ENCODE measurements around the gene ABLIM2.
A peak's percentile ranks its signal among the peaks of the same experiment; 100 is the strongest.

The ABLIM2 gene

GRCh38 chr4:7970361-7970946 lies 188.2 kb downstream of the ABLIM2 start:
- WGBS (ENCODE audit: extremely low coverage, insufficient coverage, low lambda C conversion rate) = no CpG with 5 or more reads among the region's 13 CpGs
- DNase-seq = no peak
- Histone ChIP-seq H3K23ac (ENCODE audit: low read length) (no peak overlapping the region), H3K56ac (ENCODE audit: low read length) (peak overlapping the region; percentile 78), H3K27ac (ENCODE audit: low read depth, low read length) (peak overlapping the region; percentile 13), H3K4me2 (ENCODE audit: low read length) (no peak overlapping the region), H3K9ac (ENCODE audit: low read length) (no peak overlapping the region), H3K79me2 (ENCODE audit: control insufficient read depth, insufficient read depth, low read length) (no peaks in the 10 kb centered on the region), H3K79me1 (ENCODE audit: low read length) (no peaks in the 10 kb centered on the region), H3K4me3 (ENCODE audit: low read length) (no peak overlapping the region), H2AK5ac (ENCODE audit: low read length) (peak overlapping the region; percentile 62), H2BK120ac (ENCODE audit: low read depth, low read length) (no peak overlapping the region), H3K36me3 (ENCODE audit: control insufficient read depth, insufficient read depth, low read length) (no peaks in the 10 kb centered on the region), H2BK5ac (ENCODE audit: low read length) (peak overlapping the region; percentile 89), H3K4me1 (ENCODE audit: control insufficient read depth, low read depth, low read length) (peaks cover 13% of the 10 kb centered on the region), H4K5ac (ENCODE audit: low read length) (no peak overlapping the region), H2BK15ac (replicated peaks; ENCODE audit: low read depth) (no peak overlapping the region), H3K4ac (ENCODE audit: low read depth, low read length) (peak overlapping the region; percentile 46), H4K8ac (ENCODE audit: low read depth, low read length) (no peak overlapping the region), H3K18ac (ENCODE audit: low read length) (peak overlapping the region; percentile 5), H3K27me3 (ENCODE audit: insufficient read depth, low read length, poor library complexity) (no peaks in the 10 kb centered on the region)

- Histone ChIP-seq H3K4ac (ENCODE audit: low read depth, low read length) (no peak overlapping the region), H3K9ac (ENCODE audit: low read length) (no peak overlapping the region), H3K4me2 (ENCODE audit: low read length) (no peak overlapping the region), H3K23ac (ENCODE audit: low read length) (no peak overlapping the region), H3K36me3 (ENCODE audit: control insufficient read depth, insufficient read depth, low read length) (no peaks in the 10 kb centered on the region), H4K8ac (ENCODE audit: low read depth, low read length) (no peak overlapping the region), H3K27me3 (ENCODE audit: insufficient read depth, low read length, poor library complexity) (no peaks in the 10 kb centered on the region), H3K18ac (ENCODE audit: low read length) (no peak overlapping the region), H3K4me1 (ENCODE audit: control insufficient read depth, low read depth, low read length) (peaks cover 13% of the 10 kb centered on the region), H2BK15ac (replicated peaks; ENCODE audit: low read depth) (no peak overlapping the region), H3K56ac (ENCODE audit: low read length) (peak overlapping the region; percentile 61), H2BK5ac (ENCODE audit: low read length) (no peak overlapping the region), H4K5ac (ENCODE audit: low read length) (no peak overlapping the region), H3K79me1 (ENCODE audit: low read length) (no peaks in the 10 kb centered on the region), H2BK120ac (ENCODE audit: low read depth, low read length) (no peak overlapping the region), H3K27ac (ENCODE audit: low read depth, low read length) (no peak overlapping the region), H3K79me2 (ENCODE audit: control insufficient read depth, insufficient read depth, low read length) (no peaks in the 10 kb centered on the region), H3K4me3 (ENCODE audit: low read length) (no peak overlapping the region), H2AK5ac (ENCODE audit: low read length) (no peak overlapping the region)
- WGBS (ENCODE audit: extremely low coverage, insufficient coverage, low lambda C conversion rate) = no CpG with 5 or more reads among the region's 16 CpGs
- no peak for DNase-seq
Observed at GRCh38 chr4:7968262-7968896, 190.2 kb downstream of the ABLIM2 start.

- no peak for DNase-seq
- no peak overlapping the region for H3K18ac ChIP-seq (ENCODE audit: low read length)
- no peak overlapping the region for H3K23ac ChIP-seq (ENCODE audit: low read length)
- peak overlapping the region; percentile 13 for H2AK5ac ChIP-seq (ENCODE audit: low read length)
- H3K27ac ChIP-seq (ENCODE audit: low read depth, low read length) = no peak overlapping the region
- no peak overlapping the region for H3K9ac ChIP-seq (ENCODE audit: low read length)
- H3K4me2 ChIP-seq (ENCODE audit: low read length) = no peak overlapping the region
- H3K79me2 ChIP-seq (ENCODE audit: control insufficient read depth, insufficient read depth, low read length) = no peaks in the 10 kb centered on the region
- no CpG with 5 or more reads among the region's 21 CpGs for WGBS (ENCODE audit: extremely low coverage, insufficient coverage, low lambda C conversion rate)
- H3K27me3 ChIP-seq (ENCODE audit: insufficient read depth, low read length, poor library complexity) = no peaks in the 10 kb centered on the region
- H3K56ac ChIP-seq (ENCODE audit: low read length) = peak overlapping the region; percentile 61
- H3K36me3 ChIP-seq (ENCODE audit: control insufficient read depth, insufficient read depth, low read length) = no peaks in the 10 kb centered on the region
- peaks cover 13% of the 10 kb centered on the region for H3K4me1 ChIP-seq (ENCODE audit: control insufficient read depth, low read depth, low read length)
- no peaks in the 10 kb centered on the region for H3K79me1 ChIP-seq (ENCODE audit: low read length)
- no peak overlapping the region for H4K8ac ChIP-seq (ENCODE audit: low read depth, low read length)
- H2BK5ac ChIP-seq (ENCODE audit: low read length) = no peak overlapping the region
- no peak overlapping the region for H2BK120ac ChIP-seq (ENCODE audit: low read depth, low read length)
- no peak overlapping the region for H3K4ac ChIP-seq (ENCODE audit: low read depth, low read length)
- no peak overlapping the region for H3K4me3 ChIP-seq (ENCODE audit: low read length)
- no peak overlapping the region for H2BK15ac ChIP-seq (replicated peaks; ENCODE audit: low read depth)
- H4K5ac ChIP-seq (ENCODE audit: low read length) = no peak overlapping the region
Observed at GRCh38 chr4:7967501-7968261, 190.9 kb downstream of the ABLIM2 start.

- Histone ChIP-seq H3K23ac (ENCODE audit: low read length) (no peak overlapping the region), H3K27me3 (ENCODE audit: insufficient read depth, low read length, poor library complexity) (no peaks in the 10 kb centered on the region), H3K79me2 (ENCODE audit: control insufficient read depth, insufficient read depth, low read length) (no peaks in the 10 kb centered on the region), H3K18ac (ENCODE audit: low read length) (no peak overlapping the region), H2BK15ac (replicated peaks; ENCODE audit: low read depth) (no peak overlapping the region), H3K4me1 (ENCODE audit: control insufficient read depth, low read depth, low read length) (peaks cover 13% of the 10 kb centered on the region), H4K5ac (ENCODE audit: low read length) (no peak overlapping the region), H3K4me2 (ENCODE audit: low read length) (no peak overlapping the region), H2AK5ac (ENCODE audit: low read length) (no peak overlapping the region), H4K8ac (ENCODE audit: low read depth, low read length) (no peak overlapping the region), H3K9ac (ENCODE audit: low read length) (no peak overlapping the region), H3K4me3 (ENCODE audit: low read length) (no peak overlapping the region), H3K36me3 (ENCODE audit: control insufficient read depth, insufficient read depth, low read length) (no peaks in the 10 kb centered on the region), H3K56ac (ENCODE audit: low read length) (no peak overlapping the region), H2BK5ac (ENCODE audit: low read length) (no peak overlapping the region), H2BK120ac (ENCODE audit: low read depth, low read length) (no peak overlapping the region), H3K4ac (ENCODE audit: low read depth, low read length) (no peak overlapping the region), H3K27ac (ENCODE audit: low read depth, low read length) (no peak overlapping the region), H3K79me1 (ENCODE audit: low read length) (no peaks in the 10 kb centered on the region)
- WGBS (ENCODE audit: extremely low coverage, insufficient coverage, low lambda C conversion rate) = no CpG with 5 or more reads among the region's 9 CpGs
- DNase-seq = no peak
Observed at GRCh38 chr4:7967063-7967440, 191.6 kb downstream of the ABLIM2 start.

GRCh38 chr4:7966281-7967062 lies 192.1 kb downstream of the ABLIM2 start:
- Histone ChIP-seq H2BK120ac (ENCODE audit: low read depth, low read length) (no peak overlapping the region), H2BK15ac (replicated peaks; ENCODE audit: low read depth) (no peak overlapping the region), H2AK5ac (ENCODE audit: low read length) (no peak overlapping the region), H3K79me2 (ENCODE audit: control insufficient read depth, insufficient read depth, low read length) (no peaks in the 10 kb centered on the region), H3K23ac (ENCODE audit: low read length) (no peak overlapping the region), H3K27ac (ENCODE audit: low read depth, low read length) (no peak overlapping the region), H4K5ac (ENCODE audit: low read length) (no peak overlapping the region), H3K27me3 (ENCODE audit: insufficient read depth, low read length, poor library complexity) (no peaks in the 10 kb centered on the region), H3K4ac (ENCODE audit: low read depth, low read length) (no peak overlapping the region), H2BK5ac (ENCODE audit: low read length) (no peak overlapping the region), H3K4me2 (ENCODE audit: low read length) (no peak overlapping the region), H3K4me3 (ENCODE audit: low read length) (no peak overlapping the region), H3K56ac (ENCODE audit: low read length) (no peak overlapping the region), H3K4me1 (ENCODE audit: control insufficient read depth, low read depth, low read length) (peaks cover 13% of the 10 kb centered on the region), H3K79me1 (ENCODE audit: low read length) (no peaks in the 10 kb centered on the region), H3K18ac (ENCODE audit: low read length) (no peak overlapping the region), H4K8ac (ENCODE audit: low read depth, low read length) (no peak overlapping the region), H3K9ac (ENCODE audit: low read length) (no peak overlapping the region), H3K36me3 (ENCODE audit: control insufficient read depth, insufficient read depth, low read length) (no peaks in the 10 kb centered on the region)
- DNase-seq = no peak
- no CpG with 5 or more reads among the region's 37 CpGs for WGBS (ENCODE audit: extremely low coverage, insufficient coverage, low lambda C conversion rate)

Measured in mesendoderm (in vitro differentiated cells).